Stimulated activated CD8-positive, alpha-beta memory T cell treated with anti-CD3 and anti-CD28 coated beads, Interleukin-7, amount 100 ng/mL, for 24 hours (primary cell): ENCODE data around the gene RASAL2.

Experiments used
- DNase-seq: peaks from one replicate; pipeline ENCODE4 v3.0.0-alpha.2; 2020; ENCODE audit warnings: low read depth

The RASAL2 gene

GRCh38 chr1:178513278-178513983 is 419.5 kb downstream of the RASAL2 start:
- no peak for DNase-seq

DNA sequence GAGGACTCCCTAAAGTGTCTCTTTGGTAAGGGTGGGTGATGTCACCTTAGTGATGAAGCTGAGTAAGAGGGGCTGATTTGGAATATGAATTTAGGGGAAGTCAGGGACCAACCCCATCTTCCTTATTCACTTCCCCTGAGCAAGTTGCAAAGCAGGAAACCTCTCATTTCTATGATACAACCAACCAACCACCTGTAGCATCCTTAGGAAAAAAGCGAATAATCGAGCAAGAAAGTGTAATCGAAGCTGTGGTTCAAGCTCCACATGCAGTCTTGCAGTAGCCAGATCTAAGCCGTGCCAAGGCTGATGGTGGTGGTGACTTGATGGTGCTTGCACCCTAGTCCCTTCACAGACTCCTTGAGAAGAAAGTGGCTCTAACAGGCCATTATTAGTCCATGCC is 422.2 kb downstream of the RASAL2 start:
- no peak for DNase-seq

DNA sequence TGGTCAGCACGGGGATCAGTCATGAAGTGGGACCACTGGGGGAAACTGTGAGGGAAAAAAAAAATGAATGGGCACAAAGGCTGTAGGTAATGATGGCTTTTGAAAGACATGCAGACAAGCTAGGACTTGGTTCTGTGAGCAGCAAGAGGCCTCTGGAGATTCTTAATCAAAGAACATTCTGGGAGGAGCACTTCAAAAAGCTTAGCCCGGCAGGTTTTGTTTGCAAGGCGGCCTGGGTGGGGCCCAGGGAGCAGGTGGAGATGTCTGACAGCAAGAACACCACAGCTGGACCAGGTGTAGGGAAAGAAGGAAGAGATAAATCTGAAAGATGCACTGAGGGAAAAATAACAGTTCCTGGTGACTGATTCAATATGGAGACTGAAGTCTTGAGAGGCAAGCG is 425.0 kb downstream of the RASAL2 start:
- no peak for DNase-seq

DNA sequence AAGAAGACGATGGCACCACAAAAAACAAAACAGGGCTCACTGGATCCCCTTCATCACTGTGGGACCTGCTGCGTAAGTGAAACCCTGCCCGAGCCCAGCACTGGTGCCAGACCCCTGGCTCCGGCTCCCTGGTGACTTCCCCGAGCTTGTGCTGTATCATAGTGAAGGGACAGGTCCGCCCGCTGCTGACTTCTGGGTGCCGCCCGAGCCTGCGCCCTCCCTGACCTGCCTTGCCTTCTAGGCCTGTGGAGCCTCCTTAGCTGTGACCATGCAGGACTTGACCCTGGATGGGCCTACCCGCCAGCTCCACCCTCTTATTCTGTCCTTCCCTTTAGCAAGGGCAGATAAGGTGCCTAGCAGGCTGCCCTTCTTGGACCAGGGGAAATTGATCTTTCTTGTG is 426.9 kb downstream of the RASAL2 start:
- DNase-seq, result no peak

DNA sequence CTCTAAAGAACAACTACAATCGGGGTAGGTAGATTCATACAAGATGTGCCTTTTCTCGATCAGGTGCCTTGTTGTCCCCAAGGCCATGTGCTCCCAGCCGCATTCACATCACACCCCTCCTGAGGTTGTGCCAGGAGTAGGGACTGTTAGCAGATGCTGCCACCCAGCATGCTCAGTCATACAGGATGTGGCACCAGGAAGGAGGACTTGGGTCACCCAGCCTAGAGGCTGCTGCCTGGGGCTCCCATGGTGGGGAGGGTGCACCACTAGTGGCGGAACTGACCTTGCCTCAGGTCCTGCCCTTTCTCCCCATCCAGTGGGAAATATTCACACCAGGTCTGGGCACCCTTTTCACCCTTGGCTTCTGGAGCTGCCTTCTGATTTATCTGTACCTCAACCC is 427.3 kb downstream of the RASAL2 start:
- no peak for DNase-seq

GRCh38 chr1:178527117-178527516 is 433.2 kb downstream of the RASAL2 start:
- DNase-seq, result no peak

DNA sequence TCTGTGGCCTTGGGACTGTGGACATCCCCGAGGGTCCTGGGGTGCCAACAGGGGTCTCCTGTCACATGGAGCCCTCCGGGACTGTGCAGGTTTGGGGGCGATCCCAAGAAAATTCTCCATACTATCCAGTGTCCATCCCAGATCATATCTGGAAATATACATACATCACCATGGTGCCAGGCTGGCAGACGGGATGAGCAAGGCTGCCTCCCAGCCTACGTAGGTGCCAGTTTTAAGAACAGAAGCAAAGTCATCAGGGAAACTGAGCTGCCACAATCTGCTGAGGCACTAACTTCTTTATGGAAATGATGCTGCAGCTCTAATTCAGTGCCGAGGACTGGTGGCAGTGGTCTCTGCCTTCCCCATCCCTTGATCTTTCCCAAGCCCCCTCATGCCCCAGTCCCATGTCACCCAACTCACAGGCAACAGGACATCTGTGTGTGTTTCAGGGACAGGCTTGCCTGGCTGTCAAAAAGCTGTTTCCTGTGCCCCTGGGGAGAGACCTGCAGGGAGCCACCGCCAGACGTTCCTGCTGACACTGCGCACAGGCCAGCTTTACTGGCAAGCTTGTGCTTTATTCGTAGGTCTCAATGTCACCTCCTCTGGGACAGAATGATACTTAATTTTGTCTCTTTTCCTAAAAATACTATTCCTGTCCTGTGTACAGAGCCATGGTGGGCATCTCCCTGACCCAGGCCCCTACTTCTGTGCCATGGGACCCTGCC is 434.5 kb downstream of the RASAL2 start:
- DNase-seq, result no peak

DNA sequence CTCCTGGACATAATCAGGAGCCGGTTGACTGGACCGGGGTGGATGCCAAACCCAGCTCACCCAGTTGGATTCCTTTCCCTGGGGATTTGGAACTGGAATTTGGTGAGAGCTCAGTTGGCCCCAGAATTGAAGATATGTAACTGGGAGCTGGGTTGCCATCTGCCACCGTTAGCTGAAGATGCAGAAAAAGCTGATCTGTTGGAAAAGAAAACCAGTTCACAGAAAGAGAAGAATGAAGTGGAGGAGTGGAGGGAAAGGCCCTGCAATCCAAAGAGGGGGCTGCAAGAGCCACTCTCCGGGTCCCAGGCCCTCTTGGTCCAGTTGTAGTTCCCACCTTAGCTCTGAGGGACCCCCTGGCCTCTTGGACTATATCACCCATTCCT is 435.0 kb downstream of the RASAL2 start:
- DNase-seq, result no peak

- DNase-seq, result no peak
Measured at GRCh38 chr1:178529364-178530036, 435.6 kb downstream of the RASAL2 start.

- no peak for DNase-seq
Measured at GRCh38 chr1:178530037-178530402, 436.1 kb downstream of the RASAL2 start.

DNA sequence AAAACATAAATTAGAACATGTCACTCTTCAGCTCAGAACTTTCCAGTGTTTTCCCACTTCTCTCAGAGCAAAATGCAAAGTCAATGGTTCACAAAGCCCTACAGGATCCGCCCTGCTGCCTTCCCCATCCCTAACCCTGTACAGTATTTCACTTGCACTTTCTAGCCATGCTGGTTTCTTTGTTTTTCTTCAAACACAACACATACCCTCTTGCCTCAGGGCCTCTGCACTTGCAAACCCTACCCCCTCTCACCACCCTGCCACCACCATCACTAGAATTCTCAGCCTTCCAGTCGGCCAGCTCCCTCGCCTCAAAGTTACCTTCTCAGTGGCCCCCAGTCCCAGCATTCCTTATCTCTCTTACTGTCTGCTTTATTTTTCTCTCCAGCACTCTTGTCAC is 436.6 kb downstream of the RASAL2 start:
- no peak for DNase-seq

DNA sequence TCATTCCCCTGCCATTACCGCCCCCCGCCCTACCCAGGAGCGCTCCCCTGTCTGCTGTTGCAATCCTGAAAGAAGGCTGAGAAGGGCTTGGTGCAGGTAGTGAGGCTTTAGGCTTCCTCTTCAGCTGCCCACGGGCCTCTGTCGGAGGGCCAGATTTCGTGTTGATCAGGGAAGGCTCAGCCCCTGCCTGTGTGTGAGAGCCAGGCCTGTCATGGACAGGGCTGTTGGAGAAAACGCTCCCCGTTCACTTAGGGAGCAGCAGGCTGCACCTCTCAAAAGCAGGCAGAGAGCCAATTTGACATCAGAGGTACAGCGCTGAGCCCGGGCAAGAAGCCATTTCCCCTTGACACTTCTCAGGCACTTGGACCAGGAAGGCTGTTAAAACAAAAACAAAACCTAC is 438.0 kb downstream of the RASAL2 start:
- no peak for DNase-seq

GRCh38 chr1:178532392-178532791 is 438.5 kb downstream of the RASAL2 start:
- DNase-seq, result peak; percentile 57

DNA sequence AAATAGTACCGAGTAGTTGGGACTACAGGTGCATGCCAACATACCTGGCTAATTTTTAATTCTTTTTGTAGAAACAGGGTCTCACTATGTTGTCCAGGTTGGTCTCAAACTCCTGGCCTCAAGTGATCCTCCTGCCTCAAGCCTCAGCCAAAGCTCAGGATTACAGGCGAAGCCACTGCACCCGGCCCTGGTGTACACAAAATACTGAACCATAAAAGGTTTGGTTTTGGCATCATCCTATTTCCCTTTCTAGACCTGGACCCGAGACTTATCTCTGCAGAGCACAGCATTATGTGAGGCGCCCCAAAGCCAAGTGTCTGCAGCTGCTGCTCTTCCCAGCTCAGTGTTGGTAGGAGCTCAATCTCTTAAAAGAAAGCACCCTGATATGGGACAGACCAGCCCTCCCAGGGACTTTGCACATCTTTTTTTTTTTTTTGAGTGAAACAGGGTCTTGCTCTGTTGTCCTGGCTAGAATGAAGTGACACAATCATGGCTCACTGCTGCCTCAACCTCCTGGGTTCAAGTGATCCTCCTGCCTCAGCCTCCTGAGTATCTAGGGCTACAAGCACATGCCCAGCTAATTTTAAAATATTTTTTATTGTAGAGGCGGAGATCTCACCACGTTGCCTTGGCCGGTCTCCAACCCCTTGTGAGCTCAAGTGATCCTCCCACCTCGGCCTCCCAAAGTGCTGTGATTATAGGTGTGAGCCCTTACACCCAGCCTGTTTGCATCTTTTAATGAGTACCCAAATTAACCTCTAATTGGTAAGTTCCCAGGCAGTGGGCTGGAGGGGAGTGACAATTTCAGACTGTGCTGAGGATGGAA is 439.4 kb downstream of the RASAL2 start:
- no peak for DNase-seq
